IPS-NIHi7 (cell line): ENCODE data around the gene CHST13.

ENCODE experiments used
- DNase-seq: peaks from one replicate; pipeline ENCODE4 v3.0.0; 2012; ENCODE audit warnings: mixed read lengths; ENCODE audit errors: extremely low spot score

The CHST13 gene

DNA sequence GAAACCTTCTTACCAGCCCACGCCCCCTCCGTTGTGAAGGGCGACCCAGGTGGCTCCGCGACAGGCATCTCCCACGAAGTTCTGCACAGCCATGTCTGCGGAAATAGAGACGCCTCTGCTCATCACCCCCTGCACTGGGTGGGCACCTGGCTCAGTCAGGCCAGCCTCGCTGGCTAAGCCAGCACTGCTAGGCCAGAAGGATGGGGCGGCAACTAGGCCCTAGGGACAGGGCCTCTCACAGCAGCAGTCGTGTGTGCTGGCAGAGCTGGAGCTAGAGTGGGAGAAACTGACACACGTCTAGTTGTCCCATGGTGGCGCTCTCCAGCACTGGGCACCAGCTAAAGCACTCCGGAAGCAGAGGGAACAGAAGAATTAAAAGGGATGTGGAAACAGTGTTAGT, 35.8 kb upstream of the CHST13 start:
- peak; percentile 36 for DNase-seq

DNA sequence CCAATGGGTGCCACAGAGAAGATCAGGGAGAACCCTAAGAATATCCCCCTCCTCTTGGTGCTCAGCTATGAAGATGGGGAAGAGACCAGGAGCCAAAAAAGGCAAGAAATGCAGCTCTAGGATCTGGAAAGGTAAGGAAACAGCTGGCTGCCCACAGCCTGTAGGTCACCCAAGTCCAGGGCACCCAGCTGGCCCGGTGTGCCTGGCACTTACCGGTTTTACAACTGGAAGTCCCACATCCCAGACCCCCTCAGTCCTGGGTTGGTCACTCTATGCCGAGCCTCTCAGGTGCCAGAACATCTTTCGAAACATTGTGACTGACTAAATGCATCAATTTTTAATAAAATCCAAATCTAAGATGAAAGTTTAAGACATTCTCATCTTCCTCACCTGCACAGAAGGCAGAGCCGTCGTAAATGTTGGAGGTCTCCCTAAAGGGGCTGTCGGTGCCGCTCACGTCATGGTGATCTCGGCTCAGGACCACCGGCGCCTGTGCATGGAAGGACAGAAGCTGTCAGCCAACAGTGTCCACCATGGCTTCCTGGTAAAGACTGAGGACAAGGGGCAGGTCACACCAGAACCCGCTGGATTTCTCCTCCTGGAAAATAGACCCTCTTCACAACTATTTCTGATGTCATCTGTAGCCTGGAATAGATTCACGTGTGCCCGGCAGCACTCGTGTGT, 34.9 kb upstream of the CHST13 start:
- DNase-seq: no peak

DNA sequence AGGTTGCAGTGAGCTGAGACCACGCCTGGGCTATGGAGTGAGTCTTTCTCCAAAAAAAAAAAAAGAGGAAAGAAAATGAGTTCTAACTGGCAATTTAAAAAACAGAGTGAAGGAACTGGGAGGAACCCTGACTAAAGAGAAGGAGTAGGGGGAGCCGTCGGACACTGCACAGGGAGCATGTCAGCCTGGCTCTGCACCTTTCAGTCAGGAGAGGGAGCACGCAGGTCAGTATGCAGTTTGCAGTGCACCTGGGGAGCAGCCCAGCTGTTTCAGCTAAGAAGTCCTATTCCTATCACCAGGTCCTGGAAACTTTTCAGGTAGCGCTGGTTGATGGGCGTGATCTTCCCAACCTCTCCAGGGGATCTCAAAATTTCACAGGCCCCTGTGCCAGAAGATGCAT, 33.3 kb upstream of the CHST13 start:
- peak; percentile 65 for DNase-seq

DNA sequence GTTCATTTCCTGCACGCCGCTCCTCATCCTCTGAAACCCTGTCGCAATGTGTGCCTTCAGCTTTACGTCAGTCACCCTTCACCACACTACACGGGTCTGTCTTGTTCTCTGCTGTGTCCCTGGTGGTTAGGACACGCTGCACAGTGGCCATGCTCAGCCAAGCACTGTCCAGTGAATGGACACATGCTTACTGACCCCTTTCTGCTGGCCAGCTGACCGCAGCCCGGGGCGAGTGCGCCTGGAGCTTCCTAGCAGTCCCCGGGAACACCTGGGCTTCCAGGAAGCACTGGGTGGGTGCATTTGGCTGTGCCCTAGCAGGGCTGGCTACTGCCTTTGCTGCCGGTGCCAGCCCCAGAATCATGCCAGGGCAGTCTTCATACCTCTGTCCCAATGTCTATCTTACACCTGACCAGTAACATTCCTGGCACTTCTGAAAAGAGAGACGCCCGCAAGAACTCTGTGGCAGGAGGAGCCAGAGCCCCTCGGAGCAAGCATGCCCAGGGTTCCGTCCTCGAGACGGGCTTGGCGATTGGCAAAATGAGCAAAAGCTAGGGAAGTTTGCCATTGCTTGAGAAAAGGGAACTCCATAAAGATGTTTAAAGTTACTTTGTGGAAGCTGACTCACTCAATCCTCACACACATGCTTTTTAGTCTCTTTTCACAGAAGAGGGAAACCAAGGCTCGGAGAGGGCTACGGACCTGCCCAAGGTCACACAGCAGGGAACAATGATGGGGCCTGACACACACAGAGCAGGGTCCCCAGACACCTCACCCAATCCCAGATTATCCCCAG, 32.5 kb upstream of the CHST13 start:
- DNase-seq: no peak

- DNase-seq: no peak
These were observed 30.9 kb upstream of the CHST13 start for GRCh38 chr3:126493051-126493450.

- no peak for DNase-seq
These were observed 30.2 kb upstream of the CHST13 start for GRCh38 chr3:126493739-126494138.

GRCh38 chr3:126494204-126494969, 29.6 kb upstream of the CHST13 start:
- DNase-seq: no peak

GRCh38 chr3:126494970-126495230, 29.1 kb upstream of the CHST13 start:
- DNase-seq: no peak

DNA sequence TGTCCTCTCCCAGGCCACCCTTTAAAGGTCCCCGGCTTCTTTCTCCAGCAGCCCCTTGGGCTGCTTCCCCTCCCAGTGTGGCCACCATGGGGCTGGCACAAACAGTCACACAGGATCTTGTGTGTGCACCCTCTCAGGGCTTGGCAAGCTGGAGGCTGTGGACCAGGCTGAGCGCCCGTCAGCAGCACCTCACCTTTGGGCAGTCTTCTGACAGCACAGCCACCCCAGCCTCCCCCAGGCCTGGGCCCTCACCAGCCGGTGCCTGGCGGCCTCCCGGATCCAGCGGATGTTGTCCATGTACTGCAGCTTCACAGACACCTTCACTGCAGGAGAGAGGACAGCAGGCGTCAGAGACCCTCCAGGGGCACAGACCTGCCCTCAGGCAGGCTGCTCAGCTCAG, 28.2 kb upstream of the CHST13 start:
- DNase-seq: no peak

DNA sequence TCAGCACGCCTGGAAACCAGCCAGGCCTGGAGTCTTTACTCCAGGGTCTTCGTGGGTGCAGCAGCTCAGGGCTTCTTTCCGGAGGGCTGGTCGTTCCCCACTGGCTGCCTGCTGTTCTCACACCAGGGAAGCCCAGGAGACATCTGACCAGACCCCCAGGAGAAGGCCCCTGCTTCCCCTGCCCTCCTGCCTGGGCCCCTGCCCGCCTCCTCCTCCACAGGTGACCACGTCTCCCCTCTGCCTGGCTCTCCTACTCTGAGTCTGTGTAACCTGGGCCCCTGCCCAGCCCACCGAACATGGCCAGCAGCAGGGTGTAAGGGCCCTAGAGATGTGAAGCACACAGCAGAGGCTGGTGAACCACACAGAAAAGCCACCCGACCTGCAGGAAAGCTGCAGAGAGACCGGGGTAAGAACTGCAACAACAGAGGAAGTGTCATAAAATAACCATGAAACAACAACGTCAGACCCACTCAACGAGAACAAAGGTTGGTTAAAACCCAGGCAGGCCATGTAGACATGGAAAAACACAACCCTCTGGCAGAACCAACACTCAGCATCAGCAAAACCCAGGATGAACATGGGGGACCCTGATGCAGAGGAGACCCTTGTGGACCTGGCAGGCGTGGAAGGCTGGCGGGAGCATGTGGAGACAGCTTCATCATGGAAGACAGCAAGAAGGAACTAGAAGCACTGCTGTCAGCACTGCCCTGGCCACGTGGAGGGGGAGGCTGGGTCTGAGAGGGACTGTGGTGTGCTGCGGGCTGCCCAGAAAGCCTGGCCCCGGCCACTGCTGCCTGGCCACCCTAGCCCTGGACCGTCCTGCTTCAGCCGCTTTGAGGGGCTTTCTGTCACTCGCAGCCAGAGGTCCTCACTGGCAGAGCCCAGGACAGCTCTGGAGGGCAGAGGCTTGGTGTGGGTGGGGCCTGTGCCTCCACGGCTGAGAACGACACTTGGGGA, 26.8 kb upstream of the CHST13 start:
- no peak for DNase-seq

- DNase-seq: no peak
These were observed 26.0 kb upstream of the CHST13 start for GRCh38 chr3:126497956-126498355.

- DNase-seq: no peak
These were observed 25.5 kb upstream of the CHST13 start for GRCh38 chr3:126498461-126498860.

DNA sequence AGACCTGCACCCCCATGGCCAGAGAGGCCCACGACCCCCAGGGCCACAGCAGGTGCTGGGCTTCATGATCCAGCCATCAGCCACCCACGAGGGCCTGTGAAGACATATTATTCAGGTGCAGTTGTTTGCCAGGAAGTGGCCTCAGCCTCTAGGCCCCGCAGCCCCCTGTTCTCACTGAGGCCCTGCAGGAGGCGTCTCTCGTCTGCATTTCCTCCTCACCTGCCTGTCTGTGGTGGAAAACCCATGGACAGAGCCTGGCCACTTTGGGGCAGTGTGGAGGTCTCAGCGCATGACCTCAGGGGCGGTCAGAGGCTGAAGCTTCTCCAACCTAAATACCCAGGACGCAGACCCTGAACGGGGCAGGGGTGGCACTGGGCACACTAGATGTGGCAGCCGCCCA, 25.0 kb upstream of the CHST13 start:
- peak; percentile 65 for DNase-seq

- DNase-seq: no peak
These were observed 24.6 kb upstream of the CHST13 start for GRCh38 chr3:126499401-126499800.

GRCh38 chr3:126500016-126500415, 23.9 kb upstream of the CHST13 start:
- no peak for DNase-seq

- no peak for DNase-seq
These were observed 22.9 kb upstream of the CHST13 start for GRCh38 chr3:126501054-126501453.

GRCh38 chr3:126501736-126502135, 22.2 kb upstream of the CHST13 start:
- peak; percentile 48 for DNase-seq

DNA sequence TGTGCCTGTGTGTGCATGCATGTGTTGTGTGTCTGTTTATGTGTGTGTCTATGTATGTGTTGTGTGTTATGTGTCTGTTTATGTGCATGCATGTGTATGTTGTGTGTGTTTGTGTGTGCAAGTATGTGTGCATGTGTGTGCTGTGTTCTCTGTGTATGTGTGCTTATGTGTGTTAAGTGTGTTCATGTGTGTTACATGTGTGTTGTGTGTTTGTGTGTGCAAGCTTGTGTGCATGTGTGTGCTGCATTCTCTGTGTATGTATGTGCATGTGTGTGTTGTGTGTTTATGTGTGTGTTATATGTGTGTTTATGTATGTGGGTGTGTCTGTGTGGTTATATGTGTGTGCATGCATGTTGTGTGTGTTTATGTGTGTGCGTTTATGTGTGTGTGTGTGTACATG, 21.3 kb upstream of the CHST13 start:
- no peak for DNase-seq

GRCh38 chr3:126503701-126504100, 20.3 kb upstream of the CHST13 start:
- DNase-seq: no peak

GRCh38 chr3:126507886-126508285, 16.1 kb upstream of the CHST13 start:
- no peak for DNase-seq

DNA sequence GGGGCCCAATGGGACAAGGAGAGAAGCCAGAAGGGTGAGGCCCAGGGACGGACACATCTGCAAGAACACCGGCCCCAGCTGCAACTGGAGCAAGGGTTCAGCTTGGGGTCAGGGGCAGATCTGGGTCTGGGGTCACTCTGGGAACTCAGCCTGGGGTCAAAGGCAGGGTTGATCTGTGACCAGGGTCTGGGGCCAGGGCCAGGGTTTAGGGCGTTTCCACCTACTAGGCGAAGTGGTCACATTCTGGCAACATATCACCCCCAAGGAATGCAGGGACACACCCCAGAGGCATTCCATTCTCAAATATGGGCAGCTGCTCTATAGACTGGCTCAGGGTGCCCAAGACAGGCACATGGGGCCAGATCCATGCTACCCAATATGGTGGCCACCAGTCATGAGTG, 15.4 kb upstream of the CHST13 start:
- DNase-seq: no peak
